ENCODE measurements around the gene OR51A7.

OR51A7 gene

GRCh38 chr11:4890279-4890678, 13.3 kb upstream of the OR51A7 start:
- no peak overlapping the region for H3K9ac ChIP-seq (ENCODE audit: low read depth, low read length)
- no peaks in the 10 kb centered on the region for H3K27me3 ChIP-seq (ENCODE audit: control insufficient read depth, insufficient read depth, low read length)
- H3K9me3 ChIP-seq (ENCODE audit: control insufficient read depth, insufficient read depth, low read length) = no peaks in the 10 kb centered on the region
- H3K27ac ChIP-seq (ENCODE audit: low read depth, low read length) = no peak overlapping the region
- no peaks in the 10 kb centered on the region for H3K4me1 ChIP-seq (ENCODE audit: control insufficient read depth, insufficient read depth, low read length)
- H3K4me3 ChIP-seq (ENCODE audit: low read depth, low read length) = no peak overlapping the region
- H3K36me3 ChIP-seq (ENCODE audit: control insufficient read depth, insufficient read depth, low read length) = no peaks in the 10 kb centered on the region

- Histone ChIP-seq H3K36me3 (ENCODE audit: control insufficient read depth, insufficient read depth, low read length) (no peaks in the 10 kb centered on the region), H3K4me3 (ENCODE audit: low read depth, low read length) (no peak overlapping the region), H3K27me3 (ENCODE audit: control insufficient read depth, insufficient read depth, low read length) (no peaks in the 10 kb centered on the region), H3K9me3 (ENCODE audit: control insufficient read depth, insufficient read depth, low read length) (no peaks in the 10 kb centered on the region), H3K27ac (ENCODE audit: low read depth, low read length) (no peak overlapping the region), H3K4me1 (ENCODE audit: control insufficient read depth, insufficient read depth, low read length) (no peaks in the 10 kb centered on the region), H3K9ac (ENCODE audit: low read depth, low read length) (no peak overlapping the region)
These were observed 11.5 kb upstream of the OR51A7 start for GRCh38 chr11:4891996-4892640.

GRCh38 chr11:4916581-4916980, 13.0 kb downstream of the OR51A7 start:
- H3K4me1 ChIP-seq (ENCODE audit: control insufficient read depth, insufficient read depth, low read length) = no peaks in the 10 kb centered on the region
- no peaks in the 10 kb centered on the region for H3K36me3 ChIP-seq (ENCODE audit: control insufficient read depth, insufficient read depth, low read length)
- H3K9me3 ChIP-seq (ENCODE audit: control insufficient read depth, insufficient read depth, low read length) = no peaks in the 10 kb centered on the region
- no peak overlapping the region for H3K27ac ChIP-seq (ENCODE audit: low read depth, low read length)
- no peaks in the 10 kb centered on the region for H3K27me3 ChIP-seq (ENCODE audit: control insufficient read depth, insufficient read depth, low read length)
- no peak overlapping the region for H3K4me3 ChIP-seq (ENCODE audit: low read depth, low read length)
- no peak overlapping the region for H3K9ac ChIP-seq (ENCODE audit: low read depth, low read length)

- Histone ChIP-seq H3K4me1 (ENCODE audit: control insufficient read depth, insufficient read depth, low read length) (no peaks in the 10 kb centered on the region), H3K36me3 (ENCODE audit: control insufficient read depth, insufficient read depth, low read length) (no peaks in the 10 kb centered on the region), H3K9me3 (ENCODE audit: control insufficient read depth, insufficient read depth, low read length) (no peaks in the 10 kb centered on the region), H3K9ac (ENCODE audit: low read depth, low read length) (no peak within 1 kb of the TSS), H3K4me3 (ENCODE audit: low read depth, low read length) (no peak within 1 kb of the TSS), H3K27me3 (ENCODE audit: control insufficient read depth, insufficient read depth, low read length) (no peaks in the 10 kb centered on the region), H3K27ac (ENCODE audit: low read depth, low read length) (no peak within 1 kb of the TSS)
These were observed 15.7 kb downstream of the OR51A7 start, which contains the start of gene OR51G2 for GRCh38 chr11:4919250-4919649. Gene OR51G2, minus strand, starts transcription at chr11:4919350. Its CDS starts 3,687 bp downstream, at chr11:4915663.

- Histone ChIP-seq H3K36me3 (ENCODE audit: control insufficient read depth, insufficient read depth, low read length) (no peaks in the 10 kb centered on the region), H3K27ac (ENCODE audit: low read depth, low read length) (no peak overlapping the region), H3K4me3 (ENCODE audit: low read depth, low read length) (no peak overlapping the region), H3K9ac (ENCODE audit: low read depth, low read length) (no peak overlapping the region), H3K4me1 (ENCODE audit: control insufficient read depth, insufficient read depth, low read length) (no peaks in the 10 kb centered on the region), H3K27me3 (ENCODE audit: control insufficient read depth, insufficient read depth, low read length) (no peaks in the 10 kb centered on the region), H3K9me3 (ENCODE audit: control insufficient read depth, insufficient read depth, low read length) (no peaks in the 10 kb centered on the region)
These were observed 18.2 kb downstream of the OR51A7 start for GRCh38 chr11:4921796-4922195.

GRCh38 chr11:4922304-4922703, 18.7 kb downstream of the OR51A7 start:
- Histone ChIP-seq H3K27ac (ENCODE audit: low read depth, low read length) (no peak overlapping the region), H3K4me1 (ENCODE audit: control insufficient read depth, insufficient read depth, low read length) (no peaks in the 10 kb centered on the region), H3K9ac (ENCODE audit: low read depth, low read length) (no peak overlapping the region), H3K9me3 (ENCODE audit: control insufficient read depth, insufficient read depth, low read length) (no peaks in the 10 kb centered on the region), H3K4me3 (ENCODE audit: low read depth, low read length) (no peak overlapping the region), H3K36me3 (ENCODE audit: control insufficient read depth, insufficient read depth, low read length) (no peaks in the 10 kb centered on the region), H3K27me3 (ENCODE audit: control insufficient read depth, insufficient read depth, low read length) (no peaks in the 10 kb centered on the region)

- H3K27ac ChIP-seq (ENCODE audit: low read depth, low read length) = no peak within 1 kb of the TSS
- no peaks in the 10 kb centered on the region for H3K27me3 ChIP-seq (ENCODE audit: control insufficient read depth, insufficient read depth, low read length)
- no peaks in the 10 kb centered on the region for H3K36me3 ChIP-seq (ENCODE audit: control insufficient read depth, insufficient read depth, low read length)
- H3K9ac ChIP-seq (ENCODE audit: low read depth, low read length) = no peak within 1 kb of the TSS
- H3K4me3 ChIP-seq (ENCODE audit: low read depth, low read length) = no peak within 1 kb of the TSS
- H3K4me1 ChIP-seq (ENCODE audit: control insufficient read depth, insufficient read depth, low read length) = no peaks in the 10 kb centered on the region
- no peaks in the 10 kb centered on the region for H3K9me3 ChIP-seq (ENCODE audit: control insufficient read depth, insufficient read depth, low read length)
These were observed 20.7 kb downstream of the OR51A7 start, which contains the start of gene OR51G1 for GRCh38 chr11:4924239-4924638. Gene OR51G1, minus strand, starts transcription at chr11:4924339. Its CDS starts 0 bp downstream, at chr11:4924339.

GRCh38 chr11:4926608-4927007, 23.0 kb downstream of the OR51A7 start:
- no peaks in the 10 kb centered on the region for H3K4me1 ChIP-seq (ENCODE audit: control insufficient read depth, insufficient read depth, low read length)
- no peak overlapping the region for H3K27ac ChIP-seq (ENCODE audit: low read depth, low read length)
- no peaks in the 10 kb centered on the region for H3K9me3 ChIP-seq (ENCODE audit: control insufficient read depth, insufficient read depth, low read length)
- H3K27me3 ChIP-seq (ENCODE audit: control insufficient read depth, insufficient read depth, low read length) = no peaks in the 10 kb centered on the region
- H3K36me3 ChIP-seq (ENCODE audit: control insufficient read depth, insufficient read depth, low read length) = no peaks in the 10 kb centered on the region
- no peak overlapping the region for H3K9ac ChIP-seq (ENCODE audit: low read depth, low read length)
- H3K4me3 ChIP-seq (ENCODE audit: low read depth, low read length) = no peak overlapping the region

- H3K4me1 ChIP-seq (ENCODE audit: control insufficient read depth, insufficient read depth, low read length) = no peaks in the 10 kb centered on the region
- H3K9me3 ChIP-seq (ENCODE audit: control insufficient read depth, insufficient read depth, low read length) = no peaks in the 10 kb centered on the region
- H3K4me3 ChIP-seq (ENCODE audit: low read depth, low read length) = no peak overlapping the region
These were observed 29.2 kb downstream of the OR51A7 start for GRCh38 chr11:4932751-4933150.

GRCh38 chr11:4936745-4937144, 33.2 kb downstream of the OR51A7 start:
- Histone ChIP-seq H3K4me1 (ENCODE audit: control insufficient read depth, insufficient read depth, low read length) (no peaks in the 10 kb centered on the region), H3K27ac (ENCODE audit: low read depth, low read length) (no peak overlapping the region), H3K36me3 (ENCODE audit: control insufficient read depth, insufficient read depth, low read length) (no peaks in the 10 kb centered on the region), H3K9me3 (ENCODE audit: control insufficient read depth, insufficient read depth, low read length) (no peaks in the 10 kb centered on the region), H3K27me3 (ENCODE audit: control insufficient read depth, insufficient read depth, low read length) (no peaks in the 10 kb centered on the region), H3K9ac (ENCODE audit: low read depth, low read length) (no peak overlapping the region), H3K4me3 (ENCODE audit: low read depth, low read length) (no peak overlapping the region)

More at GRCh38 chr11:4932751-4933150, 29.2 kb downstream of the OR51A7 start:
- Histone ChIP-seq H3K36me3 (ENCODE audit: control insufficient read depth, insufficient read depth, low read length) (no peaks in the 10 kb centered on the region), H3K9ac (ENCODE audit: low read depth, low read length) (no peak overlapping the region), H3K27me3 (ENCODE audit: control insufficient read depth, insufficient read depth, low read length) (no peaks in the 10 kb centered on the region), H3K27ac (ENCODE audit: low read depth, low read length) (no peak overlapping the region)

- Histone ChIP-seq H3K4me1 (ENCODE audit: control insufficient read depth, insufficient read depth, low read length) (no peaks in the 10 kb centered on the region), H3K27ac (ENCODE audit: low read depth, low read length) (no peak within 1 kb of the TSS), H3K9ac (ENCODE audit: low read depth, low read length) (no peak within 1 kb of the TSS), H3K9me3 (ENCODE audit: control insufficient read depth, insufficient read depth, low read length) (no peaks in the 10 kb centered on the region), H3K36me3 (ENCODE audit: control insufficient read depth, insufficient read depth, low read length) (no peaks in the 10 kb centered on the region), H3K27me3 (ENCODE audit: control insufficient read depth, insufficient read depth, low read length) (no peaks in the 10 kb centered on the region), H3K4me3 (ENCODE audit: low read depth, low read length) (no peak within 1 kb of the TSS)
These were observed 43.9 kb downstream of the OR51A7 start, which contains the start of gene OR51A4 for GRCh38 chr11:4947505-4947904. Gene OR51A4, minus strand, starts transcription at chr11:4947605. Its CDS starts 505 bp downstream, at chr11:4947100.

All from HUES48 (cell line).